Neuron (in vitro differentiated cells): ENCODE results near the gene ZNF423.

Experiments
- H2AFZ ChIP-seq: one replicate; pipeline ENCODE4 v1.6.1; 2013; ENCODE audit warnings: low read depth, mild to moderate bottlenecking, inconsistent platforms, low read length, moderate library complexity
- H3K27me3 ChIP-seq: one replicate; pipeline ENCODE4 v1.6.1; 2013; ENCODE audit warnings: low read length; ENCODE audit not compliant: insufficient read depth
- H3K36me3 ChIP-seq: one replicate; pipeline ENCODE4 v1.6.1; 2013; ENCODE audit warnings: low read length; ENCODE audit not compliant: insufficient read depth
- H3K4me1 ChIP-seq: one replicate; pipeline ENCODE4 v1.6.1; 2013; ENCODE audit warnings: low read length; ENCODE audit not compliant: insufficient read depth
- H3K4me3 ChIP-seq: 2 replicates; pipeline ENCODE4 v1.5.1; 2013; ENCODE audit warnings: mild to moderate bottlenecking, low read length, moderate library complexity
- H3K9me3 ChIP-seq: one replicate; pipeline ENCODE4 v1.6.1; 2013; ENCODE audit warnings: low read length

Gene ZNF423

GRCh38 chr16:49559242-49559641 lies 296.7 kb downstream of the ZNF423 start:
- H3K27me3 ChIP-seq: no peaks in the 10 kb centered on the region

GRCh38 chr16:49558451-49558850 lies 297.5 kb downstream of the ZNF423 start:
- Histone ChIP-seq H3K36me3 (no peaks in the 10 kb centered on the region), H3K9me3 (no peaks in the 10 kb centered on the region), H3K4me1 (peaks cover 27% of the 10 kb centered on the region), H2AFZ (no peak overlapping the region), H3K27me3 (no peaks in the 10 kb centered on the region), H3K4me3 (no peak overlapping the region)

More at GRCh38 chr16:49559242-49559641, 296.7 kb downstream of the ZNF423 start:
- Histone ChIP-seq H2AFZ (no peak overlapping the region), H3K36me3 (no peaks in the 10 kb centered on the region), H3K4me1 (peaks cover 27% of the 10 kb centered on the region), H3K4me3 (no peak overlapping the region), H3K9me3 (no peaks in the 10 kb centered on the region)

- Histone ChIP-seq H3K27me3 (no peaks in the 10 kb centered on the region), H3K4me3 (no peak overlapping the region), H2AFZ (no peak overlapping the region), H3K36me3 (no peaks in the 10 kb centered on the region), H3K4me1 (peaks cover 37% of the 10 kb centered on the region), H3K9me3 (no peaks in the 10 kb centered on the region)
These were observed 299.1 kb downstream of the ZNF423 start for GRCh38 chr16:49556606-49557446.

GRCh38 chr16:49556249-49556605 lies 299.7 kb downstream of the ZNF423 start:
- no peaks in the 10 kb centered on the region for H3K36me3 ChIP-seq
- peaks cover 43% of the 10 kb centered on the region for H3K4me1 ChIP-seq
- H3K4me3 ChIP-seq: no peak overlapping the region
- H2AFZ ChIP-seq: no peak overlapping the region
- H3K9me3 ChIP-seq: no peaks in the 10 kb centered on the region
- H3K27me3 ChIP-seq: no peaks in the 10 kb centered on the region

GRCh38 chr16:49554681-49555080 lies 301.2 kb downstream of the ZNF423 start:
- Histone ChIP-seq H3K9me3 (no peaks in the 10 kb centered on the region), H3K36me3 (no peaks in the 10 kb centered on the region), H3K27me3 (no peaks in the 10 kb centered on the region), H3K4me1 (peaks cover 54% of the 10 kb centered on the region), H3K4me3 (no peak overlapping the region), H2AFZ (no peak overlapping the region)

- no peak overlapping the region for H3K4me3 ChIP-seq
- H3K4me1 ChIP-seq: peaks cover 52% of the 10 kb centered on the region
- no peaks in the 10 kb centered on the region for H3K36me3 ChIP-seq
- H3K27me3 ChIP-seq: no peaks in the 10 kb centered on the region
- no peak overlapping the region for H2AFZ ChIP-seq
- no peaks in the 10 kb centered on the region for H3K9me3 ChIP-seq
These were observed 303.5 kb downstream of the ZNF423 start for GRCh38 chr16:49552313-49552928.

GRCh38 chr16:49550666-49551065 lies 305.2 kb downstream of the ZNF423 start:
- H3K9me3 ChIP-seq: no peaks in the 10 kb centered on the region
- H2AFZ ChIP-seq: no peak overlapping the region
- H3K4me1 ChIP-seq: peaks cover 50% of the 10 kb centered on the region
- no peak overlapping the region for H3K4me3 ChIP-seq
- no peaks in the 10 kb centered on the region for H3K36me3 ChIP-seq
- H3K27me3 ChIP-seq: no peaks in the 10 kb centered on the region

GRCh38 chr16:49550140-49550539 lies 305.8 kb downstream of the ZNF423 start:
- Histone ChIP-seq H3K4me3 (no peak overlapping the region), H3K9me3 (no peaks in the 10 kb centered on the region), H2AFZ (no peak overlapping the region), H3K36me3 (no peaks in the 10 kb centered on the region), H3K27me3 (no peaks in the 10 kb centered on the region), H3K4me1 (peaks cover 50% of the 10 kb centered on the region)

GRCh38 chr16:49548325-49548970 lies 307.5 kb downstream of the ZNF423 start:
- H3K4me1 ChIP-seq: peaks cover 50% of the 10 kb centered on the region
- H3K9me3 ChIP-seq: no peaks in the 10 kb centered on the region
- H2AFZ ChIP-seq: no peak overlapping the region
- no peaks in the 10 kb centered on the region for H3K27me3 ChIP-seq
- H3K36me3 ChIP-seq: no peaks in the 10 kb centered on the region
- no peak overlapping the region for H3K4me3 ChIP-seq

- H3K36me3 ChIP-seq: no peaks in the 10 kb centered on the region
- H3K27me3 ChIP-seq: no peaks in the 10 kb centered on the region
- H3K4me1 ChIP-seq: peaks cover 49% of the 10 kb centered on the region
- H2AFZ ChIP-seq: no peak overlapping the region
- H3K4me3 ChIP-seq: no peak overlapping the region
- no peaks in the 10 kb centered on the region for H3K9me3 ChIP-seq
These were observed 308.5 kb downstream of the ZNF423 start for GRCh38 chr16:49547448-49547847.

- Histone ChIP-seq H2AFZ (no peak overlapping the region), H3K4me1 (peaks cover 42% of the 10 kb centered on the region)
These were observed 309.2 kb downstream of the ZNF423 start for GRCh38 chr16:49546735-49547134.

GRCh38 chr16:49545741-49546448 lies 310.0 kb downstream of the ZNF423 start:
- Histone ChIP-seq H2AFZ (no peak overlapping the region), H3K4me1 (peaks cover 34% of the 10 kb centered on the region), H3K4me3 (no peak overlapping the region), H3K27me3 (no peaks in the 10 kb centered on the region), H3K9me3 (no peaks in the 10 kb centered on the region), H3K36me3 (no peaks in the 10 kb centered on the region)

More at GRCh38 chr16:49546735-49547134, 309.2 kb downstream of the ZNF423 start:
- Histone ChIP-seq H3K27me3 (no peaks in the 10 kb centered on the region), H3K4me3 (no peak overlapping the region), H3K9me3 (no peaks in the 10 kb centered on the region), H3K36me3 (no peaks in the 10 kb centered on the region)

GRCh38 chr16:49545243-49545642 lies 310.7 kb downstream of the ZNF423 start:
- Histone ChIP-seq H3K36me3 (no peaks in the 10 kb centered on the region), H3K27me3 (no peaks in the 10 kb centered on the region), H3K9me3 (no peaks in the 10 kb centered on the region), H2AFZ (no peak overlapping the region), H3K4me3 (no peak overlapping the region), H3K4me1 (peaks cover 27% of the 10 kb centered on the region)
